GM18870 (cell line): ENCODE data around the gene IZUMO1R.
"Not testable (repeated sequence)": the region's sequence is repeated elsewhere in the genome, so short reads cannot be mapped to it uniquely, and the experiment has no call there.

Experiments used
- ATAC-seq: cut with Tn5 transposase; IDR thresholded peaks from one replicate; pipeline ENCODE4 v1.9.1; 2021; ENCODE audit warnings: moderate library complexity; ENCODE audit not compliant: unreplicated experiment

The IZUMO1R gene

DNA sequence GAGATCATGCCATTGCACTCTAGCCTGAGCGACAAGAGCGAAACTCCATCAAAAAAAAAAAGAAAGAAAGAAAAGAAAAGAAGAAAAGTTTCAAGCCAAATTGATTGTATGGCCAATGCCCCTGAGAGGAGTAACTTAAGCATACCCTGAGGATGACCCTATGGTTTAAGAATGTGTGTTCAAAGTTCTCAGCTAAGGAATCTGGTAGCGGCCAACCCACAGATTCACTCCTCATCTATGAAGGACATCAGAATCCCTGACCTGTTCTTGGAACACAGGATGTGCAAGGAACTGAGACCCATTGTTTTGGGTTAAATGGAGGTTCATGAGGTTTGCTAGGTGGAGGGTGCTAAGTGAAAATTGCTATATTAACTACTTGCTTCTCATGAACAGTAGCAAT, 18.1 kb downstream of the IZUMO1R start:
- no peak for ATAC-seq

GRCh38 chr11:94325681-94326080, 21.3 kb downstream of the IZUMO1R start:
- no peak for ATAC-seq

GRCh38 chr11:94326947-94327346, 22.6 kb downstream of the IZUMO1R start:
- no peak for ATAC-seq

DNA sequence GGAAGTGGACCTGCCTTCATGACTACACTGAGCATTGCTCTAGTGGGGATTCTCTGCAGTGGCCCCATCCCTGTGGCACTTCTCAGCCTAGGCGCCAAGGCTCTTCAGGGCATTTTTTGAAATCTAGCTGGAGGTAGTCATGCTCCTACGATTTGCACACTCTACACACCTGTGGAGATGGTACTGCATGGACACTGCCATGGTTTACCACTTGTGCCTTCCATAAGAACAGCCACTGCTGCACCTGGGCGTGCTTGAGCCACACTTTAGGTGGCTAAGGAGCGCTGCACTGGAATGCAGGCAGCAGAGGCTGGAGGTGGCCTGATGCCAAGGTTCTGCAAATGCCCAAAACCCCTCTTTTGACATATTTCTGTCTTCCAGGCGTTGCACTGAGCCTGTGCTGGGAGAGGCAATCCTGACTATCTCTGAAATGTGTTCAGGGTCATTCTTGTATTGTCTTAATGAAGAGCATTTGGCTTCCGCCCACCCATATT, 24.3 kb downstream of the IZUMO1R start:
- ATAC-seq: no peak

- ATAC-seq: no peak
These were observed 25.1 kb downstream of the IZUMO1R start for GRCh38 chr11:94329501-94329900.

- no peak for ATAC-seq
These were observed 26.4 kb downstream of the IZUMO1R start for GRCh38 chr11:94330789-94331188.

- ATAC-seq: no peak
These were observed 28.4 kb downstream of the IZUMO1R start for GRCh38 chr11:94332814-94333213.

GRCh38 chr11:94336033-94336432, 31.7 kb downstream of the IZUMO1R start:
- no peak for ATAC-seq

GRCh38 chr11:94338651-94339050, 34.3 kb downstream of the IZUMO1R start:
- no peak for ATAC-seq

DNA sequence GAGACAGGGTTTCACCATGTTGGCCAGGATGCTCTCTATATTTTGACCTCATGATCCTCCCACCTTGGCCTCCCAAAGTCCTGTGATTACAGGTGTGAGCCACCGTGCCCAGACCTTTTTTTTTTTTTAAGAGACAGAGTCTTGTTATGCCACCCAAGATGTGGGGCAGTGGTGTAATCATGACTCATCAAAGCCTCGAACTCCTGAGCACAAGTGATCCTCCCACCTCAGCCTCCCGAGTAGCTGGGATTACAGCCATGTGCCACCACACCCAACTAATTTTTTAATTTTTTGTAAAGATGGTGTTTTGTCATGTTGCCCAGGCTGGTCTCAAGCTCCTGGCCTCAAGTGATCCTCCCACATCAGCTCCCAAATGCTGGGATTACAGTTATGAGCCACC, 37.9 kb downstream of the IZUMO1R start:
- ATAC-seq: no peak

- no peak for ATAC-seq
These were observed 39.1 kb downstream of the IZUMO1R start for GRCh38 chr11:94343495-94343894.

- not testable (repeated sequence) for ATAC-seq
These were observed 41.9 kb downstream of the IZUMO1R start for GRCh38 chr11:94346311-94346710.

DNA sequence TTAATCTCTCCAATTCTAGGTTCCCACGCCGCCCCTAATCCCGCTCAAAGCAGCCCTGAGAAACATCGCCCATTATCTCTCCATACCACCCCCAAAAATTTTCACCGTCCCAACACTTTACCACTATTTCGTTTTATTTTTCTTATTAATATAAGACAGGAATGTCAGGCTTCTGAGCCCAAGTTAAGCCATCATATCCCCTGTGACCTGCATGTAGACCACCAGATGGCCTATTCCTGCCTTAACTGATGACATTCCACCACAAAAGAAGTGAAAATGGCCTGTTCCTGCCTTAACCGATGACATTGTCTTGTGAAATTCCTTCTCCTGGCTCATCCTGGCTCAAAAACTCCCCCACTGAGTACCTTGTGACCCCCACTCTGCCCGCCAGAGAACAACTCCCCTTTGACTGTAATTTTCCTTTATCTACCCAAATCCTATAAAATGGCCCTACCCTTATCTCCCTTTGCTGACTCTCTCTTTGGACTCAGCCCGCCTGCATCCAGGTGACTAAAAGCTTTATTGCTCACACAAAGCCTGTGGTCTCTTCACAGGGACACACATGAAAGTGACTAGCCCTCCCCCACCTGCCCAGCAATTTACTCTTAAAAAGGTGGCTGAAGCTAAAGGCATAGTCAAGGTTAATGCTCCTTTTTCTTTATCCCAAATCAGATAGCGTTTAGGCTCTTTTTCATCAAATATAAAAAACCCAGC, 46.6 kb downstream of the IZUMO1R start:
- ATAC-seq: not testable (repeated sequence)
